OCI-LY3 (cell line): ENCODE data around the gene ISG20L2.

Source experiments
- CTCF ChIP-seq: fragments of 200-600, 300-600 bp; sonication (generic); IDR thresholded peaks from 2 replicates; pipeline ENCODE4 v1.5.1; 2014; ENCODE audit warnings: antibody characterized with exemption, low read length, low read depth
- EZH2phosphoT487 ChIP-seq: fragments of 200-600 bp; shearing (Covaris generic); IDR thresholded peaks from 2 replicates; pipeline ENCODE4 v1.6.1; 2018; ENCODE audit warnings: antibody characterized with exemption, mixed run types, low read depth

GRCh38 chr1:156691191-156691590, 37.4 kb downstream of the ISG20L2 start:
- TF ChIP-seq CTCF, result no peak
- no peak for TF ChIP-seq EZH2phosphoT487
